Activated CD4-positive, CD25-positive, alpha-beta regulatory T cell (primary cell): ENCODE data around the gene LEF1.

Experiments
- DNase-seq, 4 experiments: peaks; one replicate each; lab custom pipeline; 2025; lab: John Stamatoyannopoulos, UW

The LEF1 gene

DNA sequence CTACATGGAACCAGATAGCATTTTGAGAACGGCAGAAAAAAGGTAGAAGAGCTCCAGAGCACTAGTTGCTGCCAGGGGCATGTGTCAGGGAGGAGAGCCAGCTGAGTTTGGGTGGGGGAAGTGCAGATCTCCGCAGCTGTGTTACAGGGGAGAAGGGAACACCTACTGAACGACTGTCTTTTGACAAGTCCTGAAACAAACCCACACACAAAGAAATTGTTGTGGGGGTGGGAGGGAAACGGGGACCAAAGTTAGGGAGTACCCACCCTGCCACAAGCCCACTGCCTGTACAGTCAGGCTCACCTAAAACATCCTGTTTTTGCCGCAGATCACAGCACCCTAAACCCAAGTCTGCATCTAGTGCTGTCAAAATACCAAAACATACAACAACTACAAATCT is 55.5 kb downstream of the LEF1 start:
- DNase-seq = peak in 2 of 4 experiments; percentile 24 to 34

DNA sequence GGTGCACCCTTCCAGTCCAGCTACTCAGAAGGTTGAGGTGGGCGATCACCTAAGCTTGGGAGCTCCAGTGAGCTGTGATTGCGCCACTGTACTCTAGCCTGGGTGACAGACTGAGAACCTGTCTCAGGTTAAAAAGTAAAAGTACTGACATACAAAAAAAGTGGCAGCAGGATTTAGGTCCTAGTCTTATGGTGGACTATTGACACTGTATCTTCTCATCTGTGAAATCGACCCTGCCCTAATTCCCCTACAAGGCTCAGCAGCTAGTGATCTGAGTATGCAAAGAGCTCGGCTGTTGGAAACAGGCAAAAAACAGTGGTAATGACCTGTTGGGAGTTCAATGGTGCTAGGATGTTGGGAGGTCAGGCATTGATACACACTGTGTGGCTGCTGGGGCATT is 57.0 kb downstream of the LEF1 start:
- DNase-seq = no peak

DNA sequence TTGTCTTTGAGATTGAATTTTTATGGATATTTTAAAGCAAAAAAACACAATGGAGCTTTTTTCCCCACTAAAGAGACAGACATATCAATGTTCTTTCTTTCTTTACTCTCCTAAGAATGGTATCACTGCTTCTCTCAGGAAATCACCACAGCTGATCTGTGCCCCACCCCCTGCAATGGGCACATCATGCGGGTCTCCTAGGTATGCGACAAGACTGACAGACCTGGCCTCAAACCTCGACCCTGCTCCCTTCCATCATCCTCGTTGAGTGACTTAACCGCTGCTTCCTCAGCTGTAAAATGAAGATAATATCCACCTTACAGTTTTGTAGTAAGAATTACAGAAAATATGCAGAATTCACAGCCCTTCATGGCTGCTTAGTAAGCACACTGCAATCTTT is 58.3 kb downstream of the LEF1 start:
- DNase-seq = no peak

DNA sequence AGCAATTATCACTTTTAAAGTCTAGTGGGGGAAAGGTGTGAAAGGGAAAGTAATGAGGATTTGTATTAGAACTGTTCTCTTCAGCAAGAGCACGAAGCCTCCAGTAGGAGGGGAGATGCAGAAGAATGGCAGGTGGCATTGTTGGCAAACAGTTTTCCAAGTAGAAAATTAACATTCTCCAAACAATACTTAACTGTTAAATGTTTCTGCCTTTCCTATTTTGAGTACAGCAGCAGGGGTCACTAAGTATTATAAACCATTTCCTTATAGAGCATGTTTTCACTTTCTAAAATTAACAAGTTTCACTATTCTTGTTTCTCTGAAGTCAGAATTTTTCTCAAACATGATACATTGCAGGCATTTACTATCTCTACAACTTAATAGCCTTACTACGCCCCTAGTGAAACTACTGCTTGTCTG is 58.7 kb downstream of the LEF1 start:
- DNase-seq = no peak

DNA sequence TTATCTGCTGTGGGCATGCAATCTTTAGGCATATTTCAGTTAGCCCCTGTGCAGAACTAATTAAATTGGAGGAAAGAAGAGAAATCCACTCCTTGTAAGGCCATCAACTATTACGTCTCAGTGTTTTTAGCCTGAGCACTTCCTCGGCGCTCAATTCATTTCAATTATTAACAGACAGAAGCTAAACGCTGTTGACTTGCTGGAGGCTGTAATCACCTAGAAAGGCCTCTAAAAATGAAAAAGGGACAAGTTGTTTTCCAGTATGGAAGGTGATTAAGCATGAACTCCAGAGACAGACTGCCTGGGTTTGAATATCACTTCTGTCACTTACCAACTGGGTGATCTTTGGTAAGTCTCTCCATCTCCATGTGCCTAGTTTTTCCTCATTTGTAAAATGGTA is 59.6 kb downstream of the LEF1 start:
- no peak for DNase-seq

DNA sequence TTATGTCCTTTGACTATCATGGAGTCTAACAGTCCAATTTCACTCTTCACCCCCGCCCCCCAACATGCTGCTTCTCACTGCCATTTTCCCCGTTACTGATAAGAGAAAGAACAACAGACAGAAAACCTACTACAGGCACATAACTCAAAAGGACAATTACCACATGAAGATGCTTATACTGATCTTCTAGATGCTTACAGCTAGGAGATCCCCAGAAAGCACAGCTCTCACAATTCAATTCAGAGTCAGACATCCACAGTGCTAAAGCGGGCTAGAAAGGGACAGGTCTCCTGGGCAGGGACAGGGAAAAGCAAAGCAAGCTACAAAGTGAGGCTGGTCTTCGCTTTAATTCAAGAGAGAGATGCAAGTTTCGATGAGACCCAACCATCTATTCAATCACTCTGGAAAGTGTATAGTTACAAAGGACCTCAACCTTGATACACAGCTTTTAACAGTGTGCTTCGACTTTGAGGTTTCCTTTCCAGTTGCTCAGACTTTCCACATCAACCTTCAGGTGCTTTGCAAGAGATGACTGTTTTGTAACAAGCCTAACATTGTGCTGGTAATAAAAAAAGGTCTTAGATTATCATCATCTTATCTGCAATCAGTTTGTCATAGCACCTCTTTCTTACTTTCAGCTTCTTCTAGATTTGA is 60.9 kb downstream of the LEF1 start:
- peak in 1 of 4 experiments; percentile 3 for DNase-seq

DNA sequence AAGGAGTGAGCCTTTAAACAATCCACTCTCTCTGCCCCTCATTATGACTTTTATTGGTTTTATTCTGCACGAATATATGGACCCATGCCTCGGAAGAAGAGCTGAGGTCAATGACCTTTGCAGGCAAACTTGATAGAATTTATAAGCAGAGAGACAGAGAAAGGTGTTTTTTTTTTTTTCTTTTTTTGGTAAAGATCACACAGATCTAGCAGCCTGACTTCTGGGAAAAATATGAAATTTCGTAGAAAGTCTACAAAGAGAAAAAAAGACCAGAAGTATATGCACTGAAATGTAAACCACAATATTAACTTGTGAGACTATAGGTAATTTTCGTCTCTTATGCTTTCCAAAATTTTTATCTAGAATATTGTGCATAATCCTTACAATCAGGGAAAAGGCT is 61.6 kb downstream of the LEF1 start:
- no peak for DNase-seq

DNA sequence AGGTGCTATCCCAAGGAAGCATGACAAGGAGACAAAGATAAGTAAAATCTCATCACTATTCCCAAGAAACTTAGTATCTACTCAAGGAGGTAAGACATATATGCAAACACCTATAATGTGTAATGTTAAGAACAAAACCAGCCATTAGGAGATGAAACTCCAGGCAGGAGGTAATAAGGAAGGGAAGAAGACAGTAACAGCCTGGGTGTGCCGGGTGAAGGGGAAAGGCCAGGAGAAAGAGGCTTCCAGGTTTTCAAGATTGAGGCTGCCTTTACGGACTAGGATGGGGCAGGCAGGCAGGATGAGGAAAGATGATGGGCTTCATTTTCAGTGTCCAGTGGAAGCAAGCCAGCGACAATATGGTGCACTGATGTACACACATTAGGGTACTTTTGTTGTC is 62.5 kb downstream of the LEF1 start:
- DNase-seq = no peak

DNA sequence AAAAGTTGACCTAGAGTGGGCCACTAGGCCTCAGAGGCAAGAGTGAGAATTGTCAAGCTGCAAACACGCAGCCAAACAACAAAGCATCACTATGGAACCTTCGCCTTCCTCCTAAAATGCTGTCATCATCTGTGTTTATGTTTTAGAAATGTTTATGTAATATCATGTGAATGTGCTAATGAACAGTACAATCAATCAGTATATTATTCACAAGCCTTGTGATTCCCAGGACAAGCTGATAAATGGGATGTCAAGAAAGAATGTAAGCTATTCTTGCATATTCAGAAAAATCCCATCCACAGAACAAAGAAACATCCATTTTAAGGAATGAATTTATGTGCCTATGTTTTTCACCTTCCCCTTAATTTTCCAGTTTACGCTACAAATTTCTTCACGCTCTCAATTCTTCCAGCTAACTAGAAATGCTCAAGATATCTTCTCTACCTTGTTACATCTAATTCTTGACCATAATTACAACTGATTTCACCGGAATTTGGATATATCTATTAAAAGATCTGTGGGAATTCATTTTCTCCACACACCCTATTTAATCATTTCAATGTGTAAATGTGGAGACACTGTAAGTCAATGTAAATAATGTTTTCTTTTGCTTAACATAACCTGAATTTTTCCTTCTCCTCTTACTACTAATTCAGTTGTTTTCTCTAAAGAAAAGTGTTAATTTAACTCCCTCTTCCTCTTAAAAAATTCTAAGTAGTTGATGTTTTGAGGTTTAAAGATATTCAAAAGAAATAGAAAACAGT is 65.5 kb downstream of the LEF1 start:
- DNase-seq = no peak

DNA sequence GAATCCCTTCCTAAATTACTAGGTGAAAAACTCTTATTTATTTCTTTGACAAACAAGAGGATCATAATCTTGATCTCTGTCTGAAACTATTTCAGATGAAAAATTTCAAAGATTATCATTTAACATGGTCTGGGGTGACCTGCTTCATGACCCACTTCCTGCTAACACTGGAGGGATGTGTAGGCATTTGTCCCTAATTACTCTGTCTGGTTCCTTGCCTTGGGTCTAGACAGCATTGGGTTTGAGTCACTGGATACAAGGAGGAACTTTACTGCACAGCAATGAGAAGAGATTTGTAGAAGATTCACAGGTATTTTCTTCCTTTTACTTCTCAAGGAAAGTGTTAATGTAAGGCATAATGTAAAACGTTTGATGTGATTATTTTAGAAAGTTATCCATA is 67.9 kb downstream of the LEF1 start:
- no peak for DNase-seq

DNA sequence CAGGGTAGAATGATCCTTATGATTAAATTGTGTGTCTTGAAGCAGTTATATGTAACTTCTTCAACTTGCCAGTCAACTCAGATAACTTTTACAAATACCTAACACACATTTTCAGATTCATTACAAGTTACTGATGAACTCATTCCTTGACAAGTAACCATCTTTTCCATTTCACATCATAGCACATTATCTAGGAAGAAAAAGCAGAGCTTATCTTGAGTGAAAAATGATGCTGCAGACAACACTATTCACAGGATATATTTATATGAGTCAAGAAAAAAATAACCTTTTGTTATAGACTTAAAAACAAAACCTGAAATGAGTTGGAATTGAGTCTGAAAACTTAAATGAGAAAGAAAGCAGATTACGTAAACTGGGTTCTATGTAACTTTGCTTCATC is 68.9 kb downstream of the LEF1 start:
- no peak for DNase-seq

DNA sequence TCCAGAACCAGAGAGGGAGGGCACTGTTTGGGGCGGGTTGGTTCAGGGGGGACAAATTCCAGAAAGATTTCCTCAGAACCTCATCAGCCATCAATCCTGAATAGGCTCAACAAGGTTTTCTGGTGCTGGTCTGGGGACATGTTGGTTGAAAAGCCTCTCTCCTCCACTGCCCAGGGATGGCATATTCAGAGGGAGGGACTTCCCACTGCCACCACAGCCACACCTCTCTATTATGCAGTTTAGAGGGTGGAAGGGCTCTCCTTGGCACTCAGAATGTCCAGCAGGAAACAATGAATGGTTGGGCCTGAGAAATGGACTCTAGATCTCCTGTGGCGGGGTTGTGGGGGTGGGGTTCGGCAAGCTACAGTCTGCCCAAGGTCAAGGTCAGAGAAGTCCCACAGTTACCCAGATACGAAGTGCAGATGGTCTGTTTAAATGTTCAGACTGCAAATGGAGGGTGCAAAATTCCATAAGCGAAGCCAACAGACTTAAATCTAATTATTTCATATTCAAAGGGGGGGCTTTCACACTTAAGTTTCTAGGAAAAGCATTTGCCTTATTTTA is 70.7 kb downstream of the LEF1 start:
- no peak for DNase-seq

DNA sequence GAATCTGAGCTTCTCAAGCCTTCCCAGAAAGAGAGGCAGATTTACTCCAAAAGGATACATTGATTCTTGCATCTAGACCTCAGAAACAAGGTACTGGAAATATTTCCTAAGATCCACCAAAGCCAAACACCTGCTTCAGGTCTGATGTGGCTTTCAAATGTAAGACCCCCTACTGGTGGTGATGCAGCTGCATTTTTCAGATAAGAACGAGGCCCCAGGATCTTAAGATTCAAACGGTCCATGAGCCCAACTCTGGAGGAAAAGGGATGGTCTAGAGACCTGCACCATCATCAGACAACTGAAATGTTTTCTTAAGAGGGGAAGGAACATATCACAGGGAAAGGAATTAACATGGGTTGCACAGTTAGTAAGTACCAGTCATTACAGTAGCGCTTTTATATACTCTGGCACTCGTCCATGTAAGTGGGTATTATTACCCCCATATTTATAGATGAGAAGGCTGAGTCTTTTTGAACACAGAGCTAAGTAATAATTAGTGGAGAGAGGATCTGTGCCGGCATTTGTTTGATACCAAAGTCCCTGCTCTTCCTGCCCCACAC is 73.7 kb downstream of the LEF1 start:
- no peak for DNase-seq

DNA sequence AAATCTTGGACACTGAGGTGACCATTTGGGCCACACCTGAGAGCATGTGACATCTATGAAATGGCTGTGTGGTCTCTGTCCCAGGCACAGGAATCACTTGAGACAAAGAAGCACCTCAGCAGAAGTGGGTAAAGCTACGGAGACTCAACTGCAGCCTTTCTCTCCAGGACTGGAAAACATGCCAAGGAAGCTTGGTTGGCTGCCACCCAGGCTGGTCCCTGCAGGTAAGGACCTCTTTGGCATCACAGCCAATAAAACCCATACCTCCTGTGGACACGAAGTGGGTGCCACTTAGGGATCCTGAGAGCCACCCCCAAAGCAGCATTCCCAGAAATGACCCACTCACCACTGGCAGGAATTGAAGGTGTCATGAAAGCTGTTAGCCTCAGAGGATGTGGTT is 74.6 kb downstream of the LEF1 start:
- no peak for DNase-seq

DNA sequence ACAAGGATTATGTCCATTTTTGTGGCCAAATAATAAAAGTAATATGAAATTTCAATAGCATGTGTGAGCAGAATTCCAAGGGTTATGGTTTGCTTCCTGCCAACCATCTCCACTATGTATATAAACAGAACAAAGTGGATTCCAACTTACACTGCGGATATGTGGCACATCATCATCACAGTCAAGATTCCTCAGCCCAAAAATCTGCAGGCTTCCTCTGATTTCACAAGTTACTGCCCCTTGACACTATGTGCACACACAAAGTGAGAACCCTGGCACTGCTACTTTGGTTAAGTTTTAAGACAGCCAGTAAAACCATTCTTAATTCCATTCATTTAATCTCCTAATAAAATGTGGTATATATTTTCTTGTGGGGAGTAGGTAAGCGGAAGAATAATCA is 76.4 kb downstream of the LEF1 start:
- DNase-seq = no peak

DNA sequence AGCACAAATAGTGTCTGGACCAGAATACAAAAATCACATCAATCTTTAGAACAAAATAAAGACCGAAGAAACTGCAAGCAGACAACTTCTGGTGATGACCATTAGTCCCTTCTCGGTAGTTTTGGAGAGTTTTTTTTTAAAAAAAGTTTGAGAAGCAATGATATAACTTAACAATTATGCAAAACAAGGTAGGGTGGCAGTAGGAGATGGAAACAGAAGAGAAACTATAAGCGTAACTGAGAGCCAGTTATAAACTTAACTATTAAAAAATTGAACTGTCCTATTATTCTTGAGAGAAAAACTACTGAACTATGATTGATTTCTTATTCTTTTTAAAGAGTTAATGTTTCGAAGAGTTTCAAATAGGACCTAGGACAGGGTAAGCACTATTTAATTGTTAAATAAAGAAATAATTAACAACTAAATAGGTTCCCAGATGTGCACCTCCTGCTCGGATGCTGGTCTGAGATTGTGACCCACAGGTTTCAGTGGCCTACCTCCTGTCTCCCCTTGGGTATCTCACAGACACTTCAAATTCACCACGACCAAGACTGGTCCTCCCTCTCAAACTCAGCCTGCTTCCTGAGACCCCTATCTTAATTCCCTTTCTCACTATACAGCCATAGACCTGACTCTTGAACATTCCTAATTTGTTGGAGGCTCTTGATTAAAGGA is 81.3 kb downstream of the LEF1 start:
- DNase-seq = no peak

DNA sequence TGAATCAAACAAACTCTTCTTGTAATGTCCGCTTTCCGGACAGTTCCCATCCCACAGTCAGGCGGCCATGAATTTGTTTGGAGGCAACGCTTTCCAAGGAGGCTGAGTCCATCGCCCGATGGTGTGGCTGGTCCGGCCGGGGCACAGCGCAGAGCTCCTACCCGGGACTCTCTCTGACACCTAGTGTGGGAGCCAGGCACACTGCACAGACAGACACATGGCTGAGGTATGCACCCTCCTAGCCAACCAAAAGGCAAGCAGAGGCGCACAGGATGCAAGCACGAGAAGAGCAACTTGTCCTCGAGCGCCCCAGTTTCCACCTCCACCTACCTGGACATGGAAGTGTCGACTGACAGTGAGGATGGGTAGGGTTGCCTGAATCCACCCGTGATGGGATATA is 87.5 kb downstream of the LEF1 start:
- peak in 1 of 4 experiments; percentile 6 for DNase-seq

DNA sequence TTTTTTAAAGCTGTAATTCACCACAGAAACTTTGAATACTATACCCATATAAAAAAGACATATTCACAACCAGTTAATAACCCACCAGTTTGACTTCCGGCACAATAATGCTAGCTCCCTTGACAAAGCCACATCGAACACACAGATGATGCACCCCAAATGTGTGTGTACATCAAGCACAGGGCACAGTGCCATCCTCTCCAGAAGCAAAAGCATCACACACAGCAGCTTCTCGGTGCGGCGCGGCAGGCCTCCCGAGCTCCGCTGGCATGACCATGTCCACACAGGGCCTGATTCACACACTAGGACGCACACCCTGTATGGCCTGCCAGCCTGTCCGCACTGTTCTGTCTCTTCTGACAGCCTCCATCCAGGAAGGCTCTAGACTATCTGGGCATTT is 88.0 kb downstream of the LEF1 start:
- peak in 2 of 4 experiments; percentile 5 to 25 for DNase-seq

DNA sequence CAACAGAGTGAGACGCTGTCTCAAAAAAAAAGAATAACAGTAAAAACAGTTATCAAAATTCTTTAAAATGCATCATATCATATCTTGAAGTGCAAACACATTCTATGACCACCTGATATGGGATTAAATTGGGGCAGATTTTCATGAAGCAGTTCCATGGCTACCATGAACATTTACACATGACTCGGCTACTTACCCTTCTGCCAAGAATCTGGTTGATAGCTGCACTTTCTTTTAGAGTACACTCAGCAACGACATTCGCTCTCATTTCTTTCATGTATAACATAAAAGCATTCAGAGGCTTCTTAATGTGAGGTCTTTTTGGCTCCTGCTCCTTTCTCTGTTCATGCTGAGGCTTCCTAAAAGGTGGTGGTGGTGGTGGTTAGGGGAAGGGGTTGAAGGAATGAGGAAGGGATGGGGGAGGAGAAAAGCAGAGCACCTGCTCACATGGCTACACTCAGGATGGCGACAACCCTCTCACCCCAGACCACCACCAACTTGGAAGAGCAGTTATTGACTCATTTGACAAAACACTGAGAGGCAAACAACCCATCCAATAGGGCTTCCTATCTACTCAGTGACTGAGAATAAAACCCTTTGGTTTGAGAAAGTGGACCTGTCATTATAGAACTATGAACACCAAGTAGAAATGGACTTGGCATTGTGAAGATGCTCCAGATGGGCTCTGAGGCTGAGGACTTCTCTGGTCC is 90.6 kb downstream of the LEF1 start:
- DNase-seq = no peak

DNA sequence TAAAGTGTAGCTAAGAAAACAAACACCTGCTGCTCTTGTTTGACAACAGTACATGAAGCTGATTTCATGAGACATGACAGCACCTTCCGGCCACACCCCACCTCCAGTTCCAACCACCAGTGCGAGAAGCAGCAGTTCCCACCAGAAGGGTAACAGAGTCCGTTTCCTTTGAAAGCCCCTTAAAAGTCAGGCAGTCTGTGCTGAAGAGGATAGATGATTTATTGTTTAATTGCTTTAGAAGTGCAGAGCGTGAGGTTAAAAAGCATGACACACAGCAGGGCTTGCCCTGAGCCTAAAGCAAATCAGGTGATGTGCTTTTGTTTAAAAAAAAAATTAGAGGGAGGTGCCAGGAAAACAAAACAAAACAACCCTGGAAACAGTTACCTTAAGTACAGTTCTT is 96.4 kb downstream of the LEF1 start:
- peak in 3 of 4 experiments; percentile 2 to 44 (median 37) for DNase-seq

DNA sequence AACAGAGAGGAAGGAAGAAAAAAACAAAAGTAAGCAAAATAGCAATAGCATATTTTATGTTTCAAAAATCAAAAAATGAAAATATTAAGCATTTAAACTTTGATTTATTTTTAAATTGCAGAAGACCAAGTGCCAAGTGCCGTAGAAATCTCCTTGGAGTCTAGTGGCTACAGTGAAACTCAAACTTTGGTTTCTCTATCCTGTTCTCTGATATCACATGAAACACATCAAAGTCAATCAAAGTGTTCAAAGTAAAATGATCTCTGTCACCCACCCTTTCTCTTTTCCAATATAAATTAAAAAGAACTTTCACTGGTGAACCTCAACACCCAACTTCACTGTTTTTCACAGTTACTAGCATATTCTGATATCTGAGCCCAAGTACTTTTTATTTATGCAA is 98.0 kb downstream of the LEF1 start:
- DNase-seq = no peak

DNA sequence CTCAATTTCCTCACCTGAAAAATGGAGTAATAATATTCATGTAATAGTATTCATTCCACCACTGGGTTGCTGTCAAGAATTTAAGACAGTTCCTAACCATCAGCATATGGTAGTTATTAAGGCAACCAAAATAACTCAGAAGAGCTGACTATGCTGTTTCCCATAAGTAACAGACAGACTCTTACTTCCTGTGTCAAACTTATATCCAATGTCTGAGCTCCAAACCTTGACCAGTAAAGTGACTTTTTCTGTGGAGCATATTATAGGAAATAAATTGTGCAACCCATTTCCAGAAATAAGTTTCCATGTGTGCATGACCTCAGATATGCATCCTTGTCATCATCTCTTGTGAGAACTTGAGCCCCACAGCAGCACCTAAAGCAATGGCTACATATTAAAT is 100.3 kb downstream of the LEF1 start:
- DNase-seq = no peak
